ENCODE measurements around the gene ADAMTS6. TPM values are rescaled to one million over a fixed set of nuclear protein-coding genes. Genes with fewer than 3 reads are reported as not detected.

ADAMTS6 gene
- total RNA-seq, 3 donors from 2014 or later: 1.4 to 6.0 (median 3.9) TPM

DNA sequence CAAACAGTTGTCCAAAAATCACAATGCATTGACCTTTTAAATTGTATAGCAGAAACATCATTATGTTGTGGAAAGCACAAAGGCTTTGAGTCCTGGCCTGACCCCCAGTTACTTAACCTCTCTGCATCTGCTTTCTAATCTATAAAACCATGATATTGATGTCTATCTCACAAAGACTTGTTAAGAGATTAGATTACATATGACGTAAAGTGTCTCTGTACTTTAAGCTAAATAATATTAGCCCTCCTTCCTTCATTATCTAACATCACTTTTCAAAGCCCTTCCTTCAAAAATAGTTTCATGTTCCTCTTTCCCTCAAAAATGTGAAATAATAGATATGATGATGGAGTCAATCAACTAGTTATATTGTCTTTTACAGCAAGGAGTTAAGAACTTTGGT, 3.4 kb downstream of the ADAMTS6 start:
- no peaks in the 10 kb centered on the region for H3K27me3 ChIP-seq
- no peaks in the 10 kb centered on the region for H3K4me1 ChIP-seq
- H3K4me3 ChIP-seq: no peak overlapping the region
- intact Hi-C loops (cut with DNase I; ENCODE audit: low total_unique reads): no loop called here
- H3K27ac ChIP-seq: no peak overlapping the region
- no peaks in the 10 kb centered on the region for H3K9me3 ChIP-seq
- DNase-seq (ENCODE audit: low spot score in 2 of 2): no peak
- H3K36me3 ChIP-seq: no peaks in the 10 kb centered on the region
- no peak for TF ChIP-seq POLR2A (IDR thresholded peaks at IDR 0.05)
- TF ChIP-seq, protein P1, sequence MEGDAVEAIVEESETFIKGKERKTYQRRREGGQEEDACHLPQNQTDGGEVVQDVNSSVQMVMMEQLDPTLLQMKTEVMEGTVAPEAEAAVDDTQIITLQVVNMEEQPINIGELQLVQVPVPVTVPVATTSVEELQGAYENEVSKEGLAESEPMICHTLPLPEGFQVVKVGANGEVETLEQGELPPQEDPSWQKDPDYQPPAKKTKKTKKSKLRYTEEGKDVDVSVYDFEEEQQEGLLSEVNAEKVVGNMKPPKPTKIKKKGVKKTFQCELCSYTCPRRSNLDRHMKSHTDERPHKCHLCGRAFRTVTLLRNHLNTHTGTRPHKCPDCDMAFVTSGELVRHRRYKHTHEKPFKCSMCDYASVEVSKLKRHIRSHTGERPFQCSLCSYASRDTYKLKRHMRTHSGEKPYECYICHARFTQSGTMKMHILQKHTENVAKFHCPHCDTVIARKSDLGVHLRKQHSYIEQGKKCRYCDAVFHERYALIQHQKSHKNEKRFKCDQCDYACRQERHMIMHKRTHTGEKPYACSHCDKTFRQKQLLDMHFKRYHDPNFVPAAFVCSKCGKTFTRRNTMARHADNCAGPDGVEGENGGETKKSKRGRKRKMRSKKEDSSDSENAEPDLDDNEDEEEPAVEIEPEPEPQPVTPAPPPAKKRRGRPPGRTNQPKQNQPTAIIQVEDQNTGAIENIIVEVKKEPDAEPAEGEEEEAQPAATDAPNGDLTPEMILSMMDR (IDR thresholded peaks at IDR 0.05): no peak
- no peak for TF ChIP-seq POLR2AphosphoS5 (IDR thresholded peaks at IDR 0.05)

DNA sequence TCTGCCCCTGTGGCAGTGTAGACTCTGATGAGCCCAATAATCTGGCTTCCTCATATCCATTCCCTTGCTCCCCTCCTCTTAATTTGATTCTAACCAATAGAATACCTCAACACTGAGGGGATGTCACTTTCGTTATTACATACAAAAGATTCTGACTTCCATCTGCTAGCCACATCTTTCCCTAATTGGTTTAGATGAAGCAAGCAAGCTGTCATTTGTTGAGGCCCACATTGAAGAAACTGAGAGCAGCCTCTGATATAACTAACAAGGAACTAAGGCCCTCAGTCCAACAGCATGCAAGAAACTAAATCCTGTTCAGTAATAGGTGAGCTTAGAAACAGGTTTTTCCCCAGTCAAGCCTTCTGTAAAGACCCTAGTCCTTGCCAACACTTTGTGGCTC, 5.8 kb downstream of the ADAMTS6 start:
- no peaks in the 10 kb centered on the region for H3K4me1 ChIP-seq
- H3K27ac ChIP-seq: no peak overlapping the region
- DNase-seq (ENCODE audit: low spot score in 2 of 2): no peak
- no peaks in the 10 kb centered on the region for H3K27me3 ChIP-seq
- TF ChIP-seq POLR2AphosphoS5 (IDR thresholded peaks at IDR 0.05) (no peak), POLR2A (IDR thresholded peaks at IDR 0.05) (no peak)
- TF ChIP-seq, protein P1 (IDR thresholded peaks at IDR 0.05): no peak
- intact Hi-C loops (cut with DNase I; ENCODE audit: low total_unique reads): no loop called here
- H3K36me3 ChIP-seq: no peaks in the 10 kb centered on the region
- H3K4me3 ChIP-seq: no peak overlapping the region
- H3K9me3 ChIP-seq: no peaks in the 10 kb centered on the region

DNA sequence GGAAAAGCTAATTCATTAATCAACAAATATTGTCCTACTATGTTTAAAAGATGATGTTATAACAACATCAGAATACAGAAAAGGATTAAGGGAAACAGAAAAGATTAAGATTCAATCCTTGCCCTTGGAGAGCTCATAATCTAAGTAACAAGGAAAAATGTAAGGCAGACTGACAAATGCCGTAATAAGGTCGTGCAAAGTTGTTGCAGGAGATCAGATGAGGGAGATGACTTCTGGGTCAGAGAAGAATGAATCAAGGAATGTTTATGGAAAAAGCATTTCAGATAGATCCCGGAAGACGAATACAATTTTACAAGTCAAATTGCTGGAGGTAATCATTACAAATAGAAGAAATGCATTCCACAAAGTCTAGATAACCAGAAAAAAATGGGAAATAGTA, 6.4 kb downstream of the ADAMTS6 start:
- H3K27me3 ChIP-seq: no peaks in the 10 kb centered on the region
- intact Hi-C loops (cut with DNase I; ENCODE audit: low total_unique reads): no loop called here
- DNase-seq (ENCODE audit: low spot score in 2 of 2): no peak
- H3K27ac ChIP-seq: no peak overlapping the region
- no peaks in the 10 kb centered on the region for H3K36me3 ChIP-seq
- TF ChIP-seq, protein P1 (IDR thresholded peaks at IDR 0.05): no peak
- TF ChIP-seq POLR2AphosphoS5 (IDR thresholded peaks at IDR 0.05): no peak
- no peak for TF ChIP-seq POLR2A (IDR thresholded peaks at IDR 0.05)
- no peaks in the 10 kb centered on the region for H3K4me1 ChIP-seq
- no peaks in the 10 kb centered on the region for H3K9me3 ChIP-seq
- no peak overlapping the region for H3K4me3 ChIP-seq

DNA sequence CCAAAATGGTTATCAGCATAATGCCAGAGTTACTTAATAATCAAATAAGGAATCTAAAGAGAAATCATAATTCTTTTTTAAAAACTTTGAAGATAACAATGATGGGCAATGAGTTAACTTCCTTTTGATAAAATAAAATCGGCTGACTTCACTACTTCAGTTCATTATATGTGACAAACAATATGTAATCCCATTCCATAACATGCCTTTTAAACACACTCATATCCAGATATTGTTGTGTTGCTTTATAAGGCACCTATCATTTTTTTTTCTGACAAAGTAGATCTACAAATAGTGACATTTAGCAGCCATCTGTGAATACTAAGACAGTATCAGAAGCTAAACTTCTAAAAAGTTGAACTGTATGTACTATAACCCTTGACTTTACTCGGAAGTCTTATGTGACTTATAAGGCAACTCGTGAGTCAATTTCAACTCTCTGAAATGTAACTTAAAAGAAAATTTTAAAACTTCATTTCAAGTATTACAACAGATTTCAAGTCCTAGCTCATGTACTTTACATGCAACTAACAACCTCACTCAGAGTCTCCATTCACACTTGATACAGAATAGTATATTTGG, 7.5 kb downstream of the ADAMTS6 start:
- no peak for DNase-seq (ENCODE audit: low spot score in 2 of 2)
- Histone ChIP-seq H3K4me3 (no peak overlapping the region), H3K4me1 (no peaks in the 10 kb centered on the region), H3K27me3 (no peaks in the 10 kb centered on the region), H3K27ac (no peak overlapping the region), H3K9me3 (no peaks in the 10 kb centered on the region), H3K36me3 (no peaks in the 10 kb centered on the region)
- intact Hi-C loops (cut with DNase I; ENCODE audit: low total_unique reads): no loop called here
- TF ChIP-seq, protein P1 (IDR thresholded peaks at IDR 0.05): no peak
- TF ChIP-seq POLR2AphosphoS5 (IDR thresholded peaks at IDR 0.05): no peak
- no peak for TF ChIP-seq POLR2A (IDR thresholded peaks at IDR 0.05)

DNA sequence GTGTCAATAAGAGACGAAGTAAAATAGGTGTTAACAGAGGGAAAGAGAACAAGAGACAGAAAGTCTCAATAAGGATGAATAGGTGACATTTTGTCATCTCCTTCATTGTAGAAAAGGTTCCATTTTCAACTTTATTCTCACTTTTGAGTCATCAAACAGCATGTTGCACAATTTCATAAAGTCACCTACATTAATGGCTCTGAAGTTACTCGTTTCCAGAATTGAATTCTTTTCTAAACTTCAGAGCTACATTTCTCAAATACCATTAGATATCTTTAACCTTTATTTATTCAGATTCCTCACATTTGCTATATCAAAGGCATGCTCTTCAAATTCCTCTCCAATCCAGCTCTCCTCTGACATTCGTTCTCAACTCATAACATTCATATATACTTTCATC, 13.1 kb downstream of the ADAMTS6 start:
- no peaks in the 10 kb centered on the region for H3K27me3 ChIP-seq
- no peak for DNase-seq (ENCODE audit: low spot score in 2 of 2)
- TF ChIP-seq, protein P1 (IDR thresholded peaks at IDR 0.05): no peak
- no peak for TF ChIP-seq POLR2A (IDR thresholded peaks at IDR 0.05)
- TF ChIP-seq POLR2AphosphoS5 (IDR thresholded peaks at IDR 0.05): no peak

More for the DNA sequence above, 13.1 kb downstream of the ADAMTS6 start:
- Histone ChIP-seq H3K4me1 (no peaks in the 10 kb centered on the region), H3K4me3 (no peak overlapping the region), H3K27ac (no peak overlapping the region), H3K9me3 (no peaks in the 10 kb centered on the region), H3K36me3 (no peaks in the 10 kb centered on the region)
- intact Hi-C loops (cut with DNase I; ENCODE audit: low total_unique reads): no loop called here
